ENCODE data around the gene WDR18. TPM values are rescaled to one million over a fixed set of nuclear protein-coding genes. Genes with fewer than 3 reads are reported as not detected.
A peak's percentile ranks its signal among the peaks of the same experiment; 100 is the strongest.
"Not testable (repeated sequence)": the region's sequence is repeated elsewhere in the genome, so short reads cannot be mapped to it uniquely, and the experiment has no call there.

WDR18 gene
- total RNA-seq, 1 experiment from 2014 or later = 61.9 TPM

- no peak for DNase-seq (ENCODE audit: low spot score)
These were observed 35.2 kb upstream of the WDR18 start for GRCh38 chr19:948842-949496.

GRCh38 chr19:950352-951066 is 33.6 kb upstream of the WDR18 start:
- no peak for DNase-seq (ENCODE audit: low spot score)

GRCh38 chr19:952049-952679 is 32.0 kb upstream of the WDR18 start:
- DNase-seq (ENCODE audit: low spot score) = no peak

GRCh38 chr19:952680-953444 is 31.3 kb upstream of the WDR18 start:
- no peak for DNase-seq (ENCODE audit: low spot score)

- no peak for DNase-seq (ENCODE audit: low spot score)
These were observed 30.5 kb upstream of the WDR18 start for GRCh38 chr19:953445-954271.

GRCh38 chr19:954272-954671 is 29.9 kb upstream of the WDR18 start:
- no peak for DNase-seq (ENCODE audit: low spot score)

GRCh38 chr19:954672-955494 is 29.3 kb upstream of the WDR18 start:
- no peak for DNase-seq (ENCODE audit: low spot score)

- DNase-seq (ENCODE audit: low spot score) = no peak
These were observed 28.1 kb upstream of the WDR18 start for GRCh38 chr19:955803-956765.

GRCh38 chr19:956766-957440 is 27.2 kb upstream of the WDR18 start:
- no peak for DNase-seq (ENCODE audit: low spot score)

GRCh38 chr19:957578-957977 is 26.6 kb upstream of the WDR18 start:
- DNase-seq (ENCODE audit: low spot score) = not testable (repeated sequence)

- no peak for DNase-seq (ENCODE audit: low spot score)
These were observed 24.9 kb upstream of the WDR18 start for GRCh38 chr19:958967-959855.

- DNase-seq (ENCODE audit: low spot score) = no peak
These were observed 24.1 kb upstream of the WDR18 start for GRCh38 chr19:960020-960419.

- DNase-seq (ENCODE audit: low spot score) = no peak
These were observed 23.6 kb upstream of the WDR18 start for GRCh38 chr19:960601-960938.

GRCh38 chr19:961866-962620 is 22.1 kb upstream of the WDR18 start:
- DNase-seq (ENCODE audit: low spot score) = peak; percentile 65

GRCh38 chr19:962683-963400 is 21.3 kb upstream of the WDR18 start:
- DNase-seq (ENCODE audit: low spot score) = no peak

- no peak for DNase-seq (ENCODE audit: low spot score)
These were observed 20.6 kb upstream of the WDR18 start for GRCh38 chr19:963486-963951.

All from H4 (cell line).